Sciatic nerve (tissue), 2 donors: ENCODE measurements around the gene NPAS3. TPM values are rescaled to one million over a fixed set of nuclear protein-coding genes. Genes with fewer than 3 reads are reported as not detected.
A peak's percentile ranks its signal among the peaks of the same experiment; 100 is the strongest.

Source experiments
- ATAC-seq: fragments of 200-7000 bp; cut with Tn5 transposase; one replicate; pipeline ENCODE4 v1.9.1; 2020; ENCODE audit warnings: mild to moderate bottlenecking, moderate library complexity
- DNase-seq: peaks from one replicate; pipeline ENCODE4 v3.0.0-alpha.2; 2020; ENCODE audit warnings: low spot score
- intact Hi-C: fragments of 100-400 bp; cut with DNase I; formaldehyde crosslinking; loops from one replicate; pipeline ENCODE4 v1.14.2; 2022
- total RNA-seq: library from RNA; stranded (reverse); fragmentation: NEBNext Ultra II Directional; extraction: Animal tissue kit (Norgen Biotek cat#: 25700); gene quantifications from one replicate; pipeline ENCODE4 v1.2.1, GENCODE V29; 2021
- donor health status: DM: no; HTN: no; CAD: no.
- donor health status: DM: no; HTN: no; CAD: no.

Gene NPAS3
- total RNA-seq, 1 donor from 2014 or later, result 14.6 TPM

- DNase-seq (no peak), ATAC-seq (no peak)
- intact Hi-C loops, result no loop called here
Observed at GRCh38 chr14:33218026-33218425, 279.3 kb downstream of the NPAS3 start.

- DNase-seq (no peak), ATAC-seq (no peak)
- intact Hi-C loops, result no loop called here
Observed at GRCh38 chr14:33219957-33220356, 281.3 kb downstream of the NPAS3 start.

- intact Hi-C loops, result no loop called here
- DNase-seq (no peak), ATAC-seq (peak; percentile 62)
Observed at GRCh38 chr14:33229269-33229929, 290.7 kb downstream of the NPAS3 start.

GRCh38 chr14:33230021-33230420, 291.3 kb downstream of the NPAS3 start:
- DNase-seq, result no peak
- intact Hi-C loops, result no loop called here
- ATAC-seq, result no peak

- DNase-seq (no peak), ATAC-seq (no peak)
- intact Hi-C loops, result no loop called here
Observed at GRCh38 chr14:33232031-33232430, 293.4 kb downstream of the NPAS3 start.

- intact Hi-C loops, result no loop called here
- no peak for DNase-seq
- ATAC-seq, result no peak
Observed at GRCh38 chr14:33237115-33237740, 298.5 kb downstream of the NPAS3 start.

GRCh38 chr14:33239465-33239864, 300.8 kb downstream of the NPAS3 start:
- no peak for DNase-seq
- intact Hi-C loops, result no loop called here
- no peak for ATAC-seq

- intact Hi-C loops, result no loop called here
- ATAC-seq, result no peak
Observed at GRCh38 chr14:33240466-33240865, 301.8 kb downstream of the NPAS3 start.

GRCh38 chr14:33241331-33241730, 302.7 kb downstream of the NPAS3 start:
- intact Hi-C loops, result no loop called here
- DNase-seq (no peak), ATAC-seq (no peak)

More at GRCh38 chr14:33240466-33240865, 301.8 kb downstream of the NPAS3 start:
- DNase-seq, result no peak

- DNase-seq, result no peak
- intact Hi-C loops, result no loop called here
- no peak for ATAC-seq
Observed at GRCh38 chr14:33249233-33249820, 310.6 kb downstream of the NPAS3 start.

GRCh38 chr14:33250963-33251362, 312.3 kb downstream of the NPAS3 start:
- ATAC-seq (no peak), DNase-seq (no peak)
- intact Hi-C loops, result no loop called here

GRCh38 chr14:33254342-33254741, 315.7 kb downstream of the NPAS3 start:
- intact Hi-C loops, result no loop called here
- ATAC-seq, result no peak
- no peak for DNase-seq

GRCh38 chr14:33254861-33255395, 316.2 kb downstream of the NPAS3 start:
- ATAC-seq (no peak), DNase-seq (no peak)
- intact Hi-C loops, result no loop called here

- ATAC-seq (no peak), DNase-seq (no peak)
Observed at GRCh38 chr14:33257796-33258195, 319.1 kb downstream of the NPAS3 start.

GRCh38 chr14:33259764-33260163, 321.1 kb downstream of the NPAS3 start:
- no peak for ATAC-seq
- no peak for DNase-seq
- intact Hi-C loops, result no loop called here

More at GRCh38 chr14:33257796-33258195, 319.1 kb downstream of the NPAS3 start:
- intact Hi-C loops, result no loop called here

- intact Hi-C loops, result no loop called here
- DNase-seq, result no peak
- no peak for ATAC-seq
Observed at GRCh38 chr14:33271216-33271615, 332.5 kb downstream of the NPAS3 start.

- intact Hi-C loops, result no loop called here
- DNase-seq, result no peak
- no peak for ATAC-seq
Observed at GRCh38 chr14:33271891-33272290, 333.2 kb downstream of the NPAS3 start.

- DNase-seq (no peak), ATAC-seq (no peak)
- intact Hi-C loops, result no loop called here
Observed at GRCh38 chr14:33273978-33274377, 335.3 kb downstream of the NPAS3 start.

GRCh38 chr14:33275879-33276278, 337.2 kb downstream of the NPAS3 start:
- DNase-seq (no peak), ATAC-seq (no peak)
- intact Hi-C loops, result no loop called here

GRCh38 chr14:33279865-33280264, 341.2 kb downstream of the NPAS3 start:
- ATAC-seq (no peak), DNase-seq (no peak)
- intact Hi-C loops, result no loop called here
